ENCODE results near the gene DUSP5.

Gene DUSP5

GRCh38 chr10:110505130-110505770 lies 7.5 kb downstream of the DUSP5 start:
- ChIA-PET CTCF (no interaction called here), POLR2A (interaction anchor here (1.0 kb wide), 1 partner anchor 8 kb away, joined by 3 read pairs; no protein-coding TSS in a partner anchor)
- Histone ChIP-seq H3K9me3 (ENCODE audit: control insufficient read depth, insufficient read depth, low read depth, low read length) (no peaks in the 10 kb centered on the region), H3K4me3 (ENCODE audit: low read depth, low read length) (no peak overlapping the region), H3K4me1 (ENCODE audit: control insufficient read depth, insufficient read depth, low read length) (peaks cover 16% of the 10 kb centered on the region), H3K36me3 (ENCODE audit: control insufficient read depth in 2 of 2, insufficient read depth in 1 of 2, low read length in 2 of 2) (peaks cover 0 to 80% of the 10 kb centered on the region in 2 experiments; a peak in 1 of 3 replicates), H3K27ac (ENCODE audit: extremely low read depth, low read depth, low read length) (no peak overlapping the region)
- no peak for TF ChIP-seq CTCF (tag by site-specific recombination; IDR thresholded peaks at IDR 0.05)
- no peak for TF ChIP-seq ZFHX2 (tag by site-specific recombination; conservative IDR thresholded peaks at IDR 0.05)
- TF ChIP-seq ZNF792 (tag by site-specific recombination; IDR thresholded peaks at IDR 0.05): no peak
- TF ChIP-seq ZNF571 (tag by site-specific recombination; IDR thresholded peaks at IDR 0.05): no peak
- no peak for TF ChIP-seq ZFP69B (tag by site-specific recombination; IDR thresholded peaks at IDR 0.05)

- TF ChIP-seq OSR2 (tag by site-specific recombination; IDR thresholded peaks at IDR 0.05): no peak
- Histone ChIP-seq H3K4me3 (ENCODE audit: low read depth, low read length) (no peak overlapping the region), H3K4me1 (ENCODE audit: control insufficient read depth, insufficient read depth, low read length) (peaks cover 7% of the 10 kb centered on the region), H3K27ac (ENCODE audit: extremely low read depth, low read depth, low read length) (no peak overlapping the region), H3K36me3 (ENCODE audit: control insufficient read depth in 2 of 2, insufficient read depth in 1 of 2, low read length in 2 of 2) (peaks cover 9 to 92% of the 10 kb centered on the region in 2 experiments; a peak in 2 of 3 replicates), H3K9me3 (ENCODE audit: control insufficient read depth, insufficient read depth, low read depth, low read length) (no peaks in the 10 kb centered on the region)
- ChIA-PET POLR2A (no interaction called here), CTCF (interaction anchor here (0.9 kb wide), 1 partner anchor 152 kb away, joined by 4 read pairs; no protein-coding TSS in a partner anchor)
These were observed 8.7 kb downstream of the DUSP5 start for GRCh38 chr10:110506448-110506847.

GRCh38 chr10:110507346-110507745 lies 9.6 kb downstream of the DUSP5 start:
- ChIA-PET POLR2A (no interaction called here), CTCF (interaction anchor here (0.9 kb wide), 1 partner anchor 153 kb away, joined by 4 read pairs; no protein-coding TSS in a partner anchor)
- Histone ChIP-seq H3K36me3 (ENCODE audit: control insufficient read depth in 2 of 2, insufficient read depth in 1 of 2, low read length in 2 of 2) (peaks cover 9 to 100% of the 10 kb centered on the region in 2 experiments; a peak in 2 of 3 replicates), H3K9me3 (ENCODE audit: control insufficient read depth, insufficient read depth, low read depth, low read length) (no peaks in the 10 kb centered on the region), H3K4me3 (ENCODE audit: low read depth, low read length) (no peak overlapping the region), H3K4me1 (ENCODE audit: control insufficient read depth, insufficient read depth, low read length) (no peaks in the 10 kb centered on the region; the same call in 1 of the 2 replicates), H3K27ac (ENCODE audit: extremely low read depth, low read depth, low read length) (no peak overlapping the region)
- TF ChIP-seq ZNF529 (tag by site-specific recombination; IDR thresholded peaks at IDR 0.05; ENCODE audit: insufficient replicate concordance): no peak
- no peak for TF ChIP-seq ZNF707 (tag by site-specific recombination; IDR thresholded peaks at IDR 0.05)
- TF ChIP-seq REPIN1 (tag by site-specific recombination; IDR thresholded peaks at IDR 0.05; ENCODE audit: low read depth): no peak
- no peak for TF ChIP-seq OSR2 (tag by site-specific recombination; IDR thresholded peaks at IDR 0.05)
- TF ChIP-seq YY2 (tag by site-specific recombination; IDR thresholded peaks at IDR 0.05): no peak

GRCh38 chr10:110508159-110508788 lies 10.6 kb downstream of the DUSP5 start:
- Histone ChIP-seq H3K36me3 (ENCODE audit: control insufficient read depth in 2 of 2, insufficient read depth in 1 of 2, low read length in 2 of 2) (peaks cover 9 to 100% of the 10 kb centered on the region in 2 experiments; a peak in 2 of 3 replicates), H3K9me3 (ENCODE audit: control insufficient read depth, insufficient read depth, low read depth, low read length) (no peaks in the 10 kb centered on the region), H3K4me3 (ENCODE audit: low read depth, low read length) (no peak overlapping the region), H3K27ac (ENCODE audit: extremely low read depth, low read depth, low read length) (no peak overlapping the region), H3K4me1 (ENCODE audit: control insufficient read depth, insufficient read depth, low read length) (no peaks in the 10 kb centered on the region; the same call in 1 of the 2 replicates)
- TF ChIP-seq SP7 (tag by site-specific recombination; IDR thresholded peaks at IDR 0.05) (peak; percentile 59; the same call in 1 of the 2 replicates), ZSCAN5A (tag by site-specific recombination; IDR thresholded peaks at IDR 0.05) (no peak), KLF10 (tag by site-specific recombination; IDR thresholded peaks at IDR 0.05) (peak; percentile 32; the same call in 1 of the 2 replicates), KLF17 (tag by site-specific recombination; IDR thresholded peaks at IDR 0.05) (peak; percentile 12; the same call in 1 of the 2 replicates)
- ChIA-PET CTCF (no interaction called here), POLR2A (interaction anchor here (0.5 kb wide), 1 partner anchor 375 kb away, joined by 3 read pairs; no protein-coding TSS in a partner anchor)
